H9 (cell line): ENCODE data around the gene NOX5. TPM values are rescaled to one million over a fixed set of nuclear protein-coding genes. Genes with fewer than 3 reads are reported as not detected.

Experiments
- DNase-seq: peaks from one replicate; pipeline ENCODE4 v3.0.0-alpha.2; 2017
- H2AFZ ChIP-seq: one replicate; pipeline ENCODE4 v1.6.1; 2013; ENCODE audit warnings: mild to moderate bottlenecking, low read length, control low read depth, moderate library complexity
- H2AK5ac ChIP-seq: 2 replicates; pipeline ENCODE4 v1.6.1; 2013; ENCODE audit warnings: low read length, control low read depth, mixed read lengths; ENCODE audit not compliant: insufficient read length
- H2BK120ac ChIP-seq: one replicate; pipeline ENCODE4 v1.6.1; 2013; ENCODE audit warnings: low read depth, mild to moderate bottlenecking, low read length, control low read depth, inconsistent platforms; ENCODE audit not compliant: poor library complexity, severe bottlenecking
- H2BK12ac ChIP-seq: 2 replicates; pipeline ENCODE4 v1.6.1; 2013; ENCODE audit warnings: low read length, control low read depth, mixed read lengths, low read depth; ENCODE audit not compliant: insufficient read length
- H2BK15ac ChIP-seq: 2 replicates; pipeline ENCODE4 v1.6.1; 2013; ENCODE audit warnings: low read depth, low read length, control low read depth
- H2BK20ac ChIP-seq: one replicate; pipeline ENCODE4 v1.6.1; 2013; ENCODE audit warnings: low read depth, mild to moderate bottlenecking, low read length, control low read depth, inconsistent platforms; ENCODE audit not compliant: poor library complexity, severe bottlenecking
- H2BK5ac ChIP-seq: 2 replicates; pipeline ENCODE4 v1.6.1; 2013; ENCODE audit warnings: low read length, control low read depth, mixed read lengths; ENCODE audit not compliant: insufficient read length
- H3K14ac ChIP-seq: 2 replicates; pipeline ENCODE4 v1.6.1; 2013; ENCODE audit warnings: low read length, control low read depth; ENCODE audit not compliant: insufficient read depth
- H3K18ac ChIP-seq: 2 replicates; pipeline ENCODE4 v1.6.1; 2013; ENCODE audit warnings: low read depth, mild to moderate bottlenecking, mixed read lengths, low read length, control low read depth; ENCODE audit not compliant: insufficient read length
- H3K23ac ChIP-seq: 2 replicates; pipeline ENCODE4 v1.6.1; 2013; ENCODE audit warnings: low read length, control low read depth, mixed read lengths, low read depth; ENCODE audit not compliant: insufficient read length
- H3K23me2 ChIP-seq: 2 replicates; pipeline ENCODE4 v1.6.1; 2013; ENCODE audit warnings: low read depth, mild to moderate bottlenecking, mixed read lengths, low read length, control low read depth; ENCODE audit not compliant: insufficient read length, poor library complexity, severe bottlenecking
- H3K27ac ChIP-seq: 2 replicates; pipeline ENCODE4 v1.5.1; 2013; ENCODE audit warnings: low read length, control low read depth, mixed read lengths, low read depth; ENCODE audit not compliant: insufficient read length
- H3K27me3 ChIP-seq: 2 replicates; pipeline ENCODE4 v1.6.1; 2013; ENCODE audit warnings: low read length, control low read depth, inconsistent platforms; ENCODE audit not compliant: insufficient read depth
- H3K4ac ChIP-seq: 2 replicates; pipeline ENCODE4 v1.6.1; 2013; ENCODE audit warnings: low read depth, mild to moderate bottlenecking, control low read depth, inconsistent platforms, low read length, moderate library complexity
- H3K4me1 ChIP-seq: 2 replicates; pipeline ENCODE4 v1.6.1; 2013; ENCODE audit warnings: low read length, control low read depth, inconsistent platforms; ENCODE audit not compliant: insufficient read depth
- H3K4me2 ChIP-seq: 2 replicates; pipeline ENCODE4 v1.6.1; 2013; ENCODE audit warnings: low read length, control low read depth, mixed read lengths; ENCODE audit not compliant: insufficient read length, insufficient read depth
- H3K56ac ChIP-seq: 2 replicates; pipeline ENCODE4 v1.6.1; 2013; ENCODE audit warnings: low read depth, mild to moderate bottlenecking, mixed read lengths, low read length, control low read depth; ENCODE audit not compliant: insufficient read length
- H3K79me1 ChIP-seq: 2 replicates; pipeline ENCODE4 v1.6.1; 2013; ENCODE audit warnings: low read depth, mild to moderate bottlenecking, moderate library complexity, low read length, control low read depth, inconsistent platforms; ENCODE audit not compliant: insufficient read depth, poor library complexity, severe bottlenecking
- H3K79me2 ChIP-seq: 2 replicates; pipeline ENCODE4 v1.6.1; 2013; ENCODE audit warnings: low read length, control low read depth, inconsistent platforms; ENCODE audit not compliant: insufficient read depth
- H3K9ac ChIP-seq: 2 replicates; pipeline ENCODE4 v1.6.1; 2013; ENCODE audit warnings: low read length, control low read depth, mixed read lengths; ENCODE audit not compliant: insufficient read length; ENCODE audit errors: extremely low read depth
- H3K9me3 ChIP-seq: one replicate; pipeline ENCODE4 v1.6.1; 2013; ENCODE audit warnings: low read depth, low read length, inconsistent platforms; ENCODE audit not compliant: control insufficient read depth
- H3T11ph ChIP-seq: one replicate; pipeline ENCODE4 v1.6.1; 2013; ENCODE audit warnings: mild to moderate bottlenecking, low read length, control low read depth, inconsistent platforms
- H4K20me1 ChIP-seq: one replicate; pipeline ENCODE4 v1.6.1; 2013; ENCODE audit not compliant: control insufficient read depth, insufficient read length, insufficient read depth
- H4K5ac ChIP-seq: 2 replicates; pipeline ENCODE4 v1.6.1; 2013; ENCODE audit warnings: low read depth, mild to moderate bottlenecking, mixed read lengths, low read length, control low read depth; ENCODE audit not compliant: insufficient read length
- H4K8ac ChIP-seq: replicated peaks from 2 replicates; pipeline ENCODE4 v1.6.1; 2013; ENCODE audit warnings: low read length, control low read depth, mixed read lengths, low read depth; ENCODE audit not compliant: insufficient read length
- H4K91ac ChIP-seq: 2 replicates; pipeline ENCODE4 v1.6.1; 2013; ENCODE audit warnings: low read depth, mild to moderate bottlenecking, moderate library complexity, mixed read lengths, low read length, control low read depth; ENCODE audit not compliant: insufficient read length
- H3K27ac Mint-ChIP-seq, 3 experiments: 2 replicates in 2 of 3; 3 replicates in 1 of 3; pipeline ENCODE4 v1.8.0; 2020 to 2021; ENCODE audit warnings: mixed read lengths in 3 of 3, mild to moderate bottlenecking in 1 of 3, moderate library complexity in 1 of 3
- H3K27me3 Mint-ChIP-seq: 2 replicates; pipeline ENCODE4 v1.8.0; 2021; ENCODE audit warnings: low read depth, mild to moderate bottlenecking, moderate library complexity, mixed read lengths
- H3K36me3 Mint-ChIP-seq, 3 experiments: 2 replicates in 2 of 3; 3 replicates in 1 of 3; pipeline ENCODE4 v1.8.0; 2020 to 2021; ENCODE audit warnings: low read depth in 3 of 3, mixed read lengths in 3 of 3; ENCODE audit not compliant: insufficient read depth in 1 of 3
- H3K4me1 Mint-ChIP-seq, 2 experiments: 2 replicates each; pipeline ENCODE4 v1.8.0; 2020; ENCODE audit warnings: mixed read lengths in 2 of 2
- H3K4me3 Mint-ChIP-seq, 2 experiments: 2 replicates in 1 of 2; 3 replicates in 1 of 2; pipeline ENCODE4 v1.8.0; 2020 to 2021; ENCODE audit warnings: mild to moderate bottlenecking in 2 of 2, mixed read lengths in 2 of 2, moderate library complexity in 1 of 2
- H3K9me3 Mint-ChIP-seq, 2 experiments: 2 replicates in 1 of 2; 3 replicates in 1 of 2; pipeline ENCODE4 v1.8.0; 2020; ENCODE audit warnings: mild to moderate bottlenecking in 2 of 2, mixed read lengths in 2 of 2, moderate library complexity in 1 of 2
- CTCF ChIP-seq: fragments of 200-600 bp; sonication (generic); conservative IDR thresholded peaks from 3 replicates; pipeline ENCODE4 v1.8.0; 2021; ENCODE audit warnings: antibody characterized with exemption, mild to moderate bottlenecking
- WGBS: extraction: QIAGEN DNeasy Blood & Tissue Kit; methylation state at CpG from one replicate; pipeline ENCODE4 v1.1.7; 2013; ENCODE audit warnings: missing lambda C conversion rate, low lambda C conversion rate, mixed read lengths; ENCODE audit not compliant: insufficient read length; ENCODE audit errors: extremely low coverage; 5-methylcytosine and 5-hydroxymethylcytosine counted together
- total RNA-seq: library from RNA; stranded (reverse); gene quantifications from 2 replicates; pipeline ENCODE4 v1.2.1, GENCODE V29; 2021

The NOX5 gene
- total RNA-seq, 1 experiment from 2014 or later = 0.04 TPM

- peak; percentile 47 for DNase-seq
- Mint-ChIP-seq H3K9me3 (no peaks in the 10 kb centered on the region; a peak in 1 of 5 replicates), H3K4me1 (peaks cover 20 to 23% of the 10 kb centered on the region in 2 experiments), H3K27ac (peak overlapping the region in 2 of 3 experiments; percentile 23 to 69; a peak in 3 of 7 replicates), H3K27me3 (peaks cover 9% of the 10 kb centered on the region), H3K4me3 (no peak overlapping the region; a peak in 1 of 5 replicates), H3K36me3 (no peaks in the 10 kb centered on the region; a peak in 2 of 7 replicates)
- H3K23me2 ChIP-seq = no peaks in the 10 kb centered on the region
- no peaks in the 10 kb centered on the region for H3K9me3 ChIP-seq
- no CpG with 5 or more reads among the region's 5 CpGs for WGBS
- no peak overlapping the region for H3K23ac ChIP-seq
- no peak overlapping the region for H3K18ac ChIP-seq
- H2AK5ac ChIP-seq = no peak overlapping the region
- no peak overlapping the region for H3K4ac ChIP-seq
- no peak overlapping the region for H4K5ac ChIP-seq
- no peak overlapping the region for H2BK20ac ChIP-seq
- H2BK12ac ChIP-seq = no peak overlapping the region
- no peaks in the 10 kb centered on the region; the same call in 1 of the 2 replicates for H3K4me1 ChIP-seq
- no peak for TF ChIP-seq CTCF
- no peaks in the 10 kb centered on the region for H3K79me1 ChIP-seq
- no peak overlapping the region for H4K8ac ChIP-seq
- H3K9ac ChIP-seq = no peak overlapping the region
- H2BK15ac ChIP-seq = no peak overlapping the region
- H3K56ac ChIP-seq = no peak overlapping the region
- H3T11ph ChIP-seq = no peak overlapping the region
- no peak overlapping the region for H2AFZ ChIP-seq
- H2BK120ac ChIP-seq = no peak overlapping the region
- no peak overlapping the region for H3K14ac ChIP-seq
- H4K20me1 ChIP-seq = no peaks in the 10 kb centered on the region
- H4K91ac ChIP-seq = no peak overlapping the region
- no peaks in the 10 kb centered on the region; the same call in 1 of the 2 replicates for H3K79me2 ChIP-seq
- no peak overlapping the region for H3K27ac ChIP-seq
- H3K4me2 ChIP-seq = no peak overlapping the region
- H3K27me3 ChIP-seq = no peaks in the 10 kb centered on the region
- no peak overlapping the region for H2BK5ac ChIP-seq
These were observed 11.9 kb downstream of the NOX5 start for GRCh38 chr15:69026355-69026754.
